Measurements from ENCODE around the gene ARSG. TPM values are rescaled to one million over a fixed set of nuclear protein-coding genes. Genes with fewer than 3 reads are reported as not detected.

ARSG gene
- total RNA-seq, 2 donors from 2014 or later: 0.24 to 0.79 TPM

DNA sequence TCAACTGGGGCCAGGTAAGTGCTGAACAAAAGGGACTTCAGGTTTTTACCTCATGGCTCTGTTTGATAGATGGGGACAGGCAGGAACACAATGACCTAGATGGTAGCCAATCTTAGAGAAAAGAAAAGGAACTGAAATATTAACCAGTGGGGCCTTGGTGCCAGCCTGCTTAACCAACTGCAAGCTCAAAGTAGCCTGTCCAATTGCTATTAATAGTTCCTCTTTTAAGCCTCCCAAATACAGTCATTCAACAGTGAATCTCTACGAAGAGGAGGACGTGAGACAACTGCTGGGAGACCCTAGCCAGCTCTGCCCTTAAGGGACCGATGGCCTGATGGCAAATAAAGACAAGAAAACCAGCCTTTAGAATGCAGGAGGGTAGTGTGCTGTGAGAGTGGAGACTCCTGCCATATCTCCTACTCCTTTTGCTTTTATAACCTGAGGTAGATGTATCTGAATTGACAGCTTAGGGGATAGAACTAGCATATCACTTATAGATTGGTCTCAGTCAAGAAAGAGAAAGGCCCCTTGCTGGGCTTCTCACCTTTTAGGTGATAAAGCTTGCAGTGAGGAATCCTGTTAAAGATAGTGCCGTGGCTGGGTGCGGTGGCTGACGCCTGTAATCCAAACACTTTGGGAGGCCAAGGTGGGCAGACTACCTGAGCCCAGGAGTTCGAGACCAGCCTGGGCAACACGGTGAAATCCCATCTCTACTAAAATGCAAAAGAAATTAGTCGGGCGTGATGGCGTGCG lies 28.3 kb downstream of the ARSG start:
- H3K4me1 ChIP-seq: no peaks in the 10 kb centered on the region
- H3K36me3 ChIP-seq: no peaks in the 10 kb centered on the region
- no peak overlapping the region for H3K27ac ChIP-seq
- no peaks in the 10 kb centered on the region for H3K9me3 ChIP-seq
- no peaks in the 10 kb centered on the region for H3K27me3 ChIP-seq
- TF ChIP-seq, protein P1, sequence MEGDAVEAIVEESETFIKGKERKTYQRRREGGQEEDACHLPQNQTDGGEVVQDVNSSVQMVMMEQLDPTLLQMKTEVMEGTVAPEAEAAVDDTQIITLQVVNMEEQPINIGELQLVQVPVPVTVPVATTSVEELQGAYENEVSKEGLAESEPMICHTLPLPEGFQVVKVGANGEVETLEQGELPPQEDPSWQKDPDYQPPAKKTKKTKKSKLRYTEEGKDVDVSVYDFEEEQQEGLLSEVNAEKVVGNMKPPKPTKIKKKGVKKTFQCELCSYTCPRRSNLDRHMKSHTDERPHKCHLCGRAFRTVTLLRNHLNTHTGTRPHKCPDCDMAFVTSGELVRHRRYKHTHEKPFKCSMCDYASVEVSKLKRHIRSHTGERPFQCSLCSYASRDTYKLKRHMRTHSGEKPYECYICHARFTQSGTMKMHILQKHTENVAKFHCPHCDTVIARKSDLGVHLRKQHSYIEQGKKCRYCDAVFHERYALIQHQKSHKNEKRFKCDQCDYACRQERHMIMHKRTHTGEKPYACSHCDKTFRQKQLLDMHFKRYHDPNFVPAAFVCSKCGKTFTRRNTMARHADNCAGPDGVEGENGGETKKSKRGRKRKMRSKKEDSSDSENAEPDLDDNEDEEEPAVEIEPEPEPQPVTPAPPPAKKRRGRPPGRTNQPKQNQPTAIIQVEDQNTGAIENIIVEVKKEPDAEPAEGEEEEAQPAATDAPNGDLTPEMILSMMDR (IDR thresholded peaks at IDR 0.05): no peak
- H3K9ac ChIP-seq (ENCODE audit: low read depth in 2 of 2, low read length in 2 of 2): no peak overlapping the region
- no peak for DNase-seq
- no peak overlapping the region for H3K4me3 ChIP-seq
- intact Hi-C loops (cut with DNase I): no loop called here

DNA sequence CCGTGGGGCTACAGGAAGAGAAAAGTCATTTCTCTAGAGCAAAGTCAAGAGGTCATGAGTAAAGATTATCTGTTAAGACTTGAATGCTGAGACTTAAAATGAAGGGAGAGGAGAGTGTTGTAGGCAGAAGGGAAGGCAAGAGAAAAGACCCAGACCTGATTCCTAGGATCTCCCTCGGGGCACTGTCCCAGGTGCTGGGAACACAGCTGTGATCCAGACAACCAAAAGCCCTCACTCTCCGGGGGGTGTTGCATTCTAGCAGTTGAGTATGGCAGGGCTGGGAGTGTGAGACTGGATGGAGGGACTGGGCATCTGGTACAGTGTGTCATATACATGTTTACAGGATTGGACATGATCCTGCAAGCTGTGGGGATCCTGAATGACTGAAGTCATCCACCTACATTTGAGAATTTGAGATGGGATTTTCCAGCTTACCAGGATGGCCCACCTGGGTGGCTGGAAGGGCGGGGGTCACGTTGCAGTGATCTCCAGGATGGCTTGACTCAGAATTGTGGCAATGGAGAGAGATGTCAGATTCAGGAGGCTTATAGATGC lies 29.1 kb downstream of the ARSG start:
- Histone ChIP-seq H3K9ac (ENCODE audit: low read depth in 2 of 2, low read length in 2 of 2) (no peak overlapping the region), H3K4me3 (no peak overlapping the region), H3K4me1 (no peaks in the 10 kb centered on the region), H3K9me3 (no peaks in the 10 kb centered on the region), H3K27me3 (no peaks in the 10 kb centered on the region), H3K27ac (no peak overlapping the region), H3K36me3 (no peaks in the 10 kb centered on the region)
- no peak for DNase-seq
- TF ChIP-seq, protein P1 (IDR thresholded peaks at IDR 0.05): no peak
- intact Hi-C loops (cut with DNase I): no loop called here

DNA sequence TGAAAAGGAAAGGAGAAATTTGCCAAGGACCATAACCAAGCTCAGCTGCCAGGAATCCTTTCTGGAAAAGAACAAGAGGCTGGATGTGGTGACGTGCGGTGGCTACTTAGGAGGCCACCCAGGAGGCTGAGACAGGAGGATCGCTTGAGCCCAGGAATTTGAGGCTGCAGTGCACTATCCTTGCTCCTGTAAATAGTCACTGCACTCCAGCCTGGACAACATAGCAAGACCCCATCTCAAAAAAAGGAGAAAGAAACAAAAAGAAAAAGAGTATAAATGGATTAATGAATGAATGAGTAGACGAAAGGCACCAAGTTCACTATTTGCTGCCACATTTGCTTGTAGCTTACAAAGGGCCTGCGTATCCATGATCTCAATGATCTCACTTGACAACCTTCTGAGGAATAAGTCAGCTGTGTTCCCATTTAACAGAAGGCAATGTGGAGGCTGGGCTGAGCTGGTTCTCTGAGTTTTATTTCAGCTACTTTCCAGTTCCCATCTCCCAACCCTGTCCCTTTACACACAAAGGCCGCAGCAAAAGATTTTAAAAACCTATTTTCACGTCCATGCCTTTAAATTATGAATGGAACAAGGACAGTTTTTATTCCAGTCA lies 29.8 kb downstream of the ARSG start:
- no peaks in the 10 kb centered on the region for H3K36me3 ChIP-seq
- no peaks in the 10 kb centered on the region for H3K27me3 ChIP-seq
- no peak overlapping the region for H3K9ac ChIP-seq (ENCODE audit: low read depth in 2 of 2, low read length in 2 of 2)
- H3K4me1 ChIP-seq: no peaks in the 10 kb centered on the region
- H3K9me3 ChIP-seq: no peaks in the 10 kb centered on the region
- no peak overlapping the region for H3K27ac ChIP-seq
- TF ChIP-seq, protein P1 (IDR thresholded peaks at IDR 0.05): no peak
- DNase-seq: no peak
- intact Hi-C loops (cut with DNase I): no loop called here
- no peak overlapping the region for H3K4me3 ChIP-seq

DNA sequence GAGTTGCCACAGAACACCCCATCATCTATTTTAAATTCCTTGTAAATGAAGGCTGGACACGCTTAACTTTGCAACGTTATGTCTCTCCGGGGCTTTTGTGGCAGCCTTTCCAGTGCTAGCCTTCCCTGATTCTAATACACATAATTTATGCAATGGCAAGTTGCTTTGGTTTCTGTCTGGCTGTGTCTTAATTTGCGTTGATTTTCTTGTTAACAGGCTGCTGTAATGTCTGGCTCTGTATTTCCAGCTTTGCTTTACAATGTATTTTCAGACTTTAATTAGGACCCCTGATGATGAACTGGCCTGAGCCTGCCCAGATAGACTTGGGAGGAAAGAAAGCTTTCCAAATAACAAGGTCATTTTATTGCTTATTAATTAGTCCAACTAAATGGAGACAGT lies 30.3 kb downstream of the ARSG start:
- no peak for DNase-seq
- no peaks in the 10 kb centered on the region for H3K4me1 ChIP-seq
- intact Hi-C loops (cut with DNase I): no loop called here
- H3K4me3 ChIP-seq: no peak overlapping the region
- no peaks in the 10 kb centered on the region for H3K36me3 ChIP-seq
- H3K27me3 ChIP-seq: no peaks in the 10 kb centered on the region
- H3K9me3 ChIP-seq: no peaks in the 10 kb centered on the region
- TF ChIP-seq, protein P1 (IDR thresholded peaks at IDR 0.05): no peak
- no peak overlapping the region for H3K27ac ChIP-seq
- H3K9ac ChIP-seq (ENCODE audit: low read depth in 2 of 2, low read length in 2 of 2): no peak overlapping the region

DNA sequence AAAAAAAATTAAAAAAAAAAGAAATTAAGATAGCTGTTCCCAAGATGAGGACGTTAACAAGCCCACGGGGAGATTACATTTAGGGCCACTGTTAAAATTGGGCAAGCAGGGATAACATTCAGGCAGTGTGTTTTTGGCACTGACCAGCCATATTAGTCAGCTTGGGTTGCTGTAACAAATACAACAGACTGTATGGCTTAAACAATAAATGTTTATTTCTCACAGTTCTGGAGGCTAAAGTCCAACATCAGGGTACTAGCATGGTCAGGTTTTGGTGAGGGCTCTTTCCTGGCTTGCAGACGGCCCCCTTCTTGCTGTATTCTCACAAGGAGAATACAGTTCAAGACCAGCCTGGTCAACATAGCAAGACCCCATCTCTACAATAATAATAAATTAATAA lies 31.3 kb downstream of the ARSG start:
- H3K4me3 ChIP-seq: no peak overlapping the region
- H3K36me3 ChIP-seq: no peaks in the 10 kb centered on the region
- H3K9me3 ChIP-seq: no peaks in the 10 kb centered on the region
- intact Hi-C loops (cut with DNase I): no loop called here
- no peak overlapping the region for H3K9ac ChIP-seq (ENCODE audit: low read depth in 2 of 2, low read length in 2 of 2)
- no peaks in the 10 kb centered on the region for H3K4me1 ChIP-seq
- no peak for DNase-seq
- no peaks in the 10 kb centered on the region for H3K27me3 ChIP-seq
- TF ChIP-seq, protein P1 (IDR thresholded peaks at IDR 0.05): no peak
- H3K27ac ChIP-seq: no peak overlapping the region

Data from colonic mucosa (tissue), 4 donors.